ENCODE measurements around the gene APBA2. TPM values are rescaled to one million over a fixed set of nuclear protein-coding genes. Genes with fewer than 3 reads are reported as not detected.

Gene APBA2
- polyA plus RNA-seq, 2 of the 4 experiments (the other 2 are of a cell fraction) = 11.4 to 12.6 TPM

Other genes starting within 250 kb of the APBA2 start
- 0.49 and 0.52 TPM in 2 replicates for gene GOLGA8M, start 173.6 kb upstream of the APBA2 start, polyA plus RNA-seq (2011; rRNA removed)
- 0.27 to 0.47 TPM (median 0.33 TPM) in 3 replicates for gene GOLGA8M, start 173.6 kb upstream of the APBA2 start, polyA plus RNA-seq (2017; fragmentation: RNase III; extraction: RNeasy Plus Mini Kit Qiagen cat#74134 plus additional on column Dnase treatment)
- gene GOLGA6L7, start 37.3 kb upstream of the APBA2 start, polyA plus RNA-seq (2011; rRNA removed) = not detected in 2 replicates
- gene GOLGA6L7, start 37.3 kb upstream of the APBA2 start, polyA plus RNA-seq (2017; fragmentation: RNase III; extraction: RNeasy Plus Mini Kit Qiagen cat#74134 plus additional on column Dnase treatment) = not detected in 3 replicates